ENCODE measurements around the gene ACP4.
"Not testable (repeated sequence)": the region's sequence is repeated elsewhere in the genome, so short reads cannot be mapped to it uniquely, and the experiment has no call there.

The ACP4 gene

DNA sequence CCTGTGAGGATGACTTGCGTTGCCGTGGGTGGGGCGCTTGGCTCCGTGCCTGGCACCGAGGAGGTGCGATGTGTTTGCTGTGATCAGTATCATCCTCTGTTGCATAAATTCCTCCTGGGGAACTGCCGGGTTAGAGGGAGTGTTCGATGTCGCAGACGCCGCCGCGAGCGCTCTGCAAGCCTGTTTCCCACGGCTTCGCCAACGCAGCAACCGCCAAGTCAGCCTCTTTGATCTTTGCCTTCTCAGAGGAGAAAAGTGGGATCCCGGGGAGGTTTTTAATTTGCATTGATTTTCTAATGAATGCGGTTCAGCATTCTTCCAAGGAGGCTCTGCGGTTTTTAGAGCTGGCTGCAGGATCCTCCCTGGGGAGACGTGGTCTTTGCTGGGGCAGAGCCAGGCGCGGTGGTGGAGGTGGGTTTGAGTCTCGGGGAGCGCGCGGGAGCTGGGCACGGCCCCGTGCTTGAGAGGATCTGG is 12.3 kb upstream of the ACP4 start:
- DNase-seq = no peak

- no peak for DNase-seq
Measured at GRCh38 chr19:50778906-50779430, 11.2 kb upstream of the ACP4 start.

- DNase-seq = no peak
Measured at GRCh38 chr19:50779504-50780457, 10.4 kb upstream of the ACP4 start.

- DNase-seq = no peak
Measured at GRCh38 chr19:50780753-50781435, 9.3 kb upstream of the ACP4 start.

- not testable (repeated sequence) for DNase-seq
Measured at GRCh38 chr19:50783848-50784152, 6.4 kb upstream of the ACP4 start.

DNA sequence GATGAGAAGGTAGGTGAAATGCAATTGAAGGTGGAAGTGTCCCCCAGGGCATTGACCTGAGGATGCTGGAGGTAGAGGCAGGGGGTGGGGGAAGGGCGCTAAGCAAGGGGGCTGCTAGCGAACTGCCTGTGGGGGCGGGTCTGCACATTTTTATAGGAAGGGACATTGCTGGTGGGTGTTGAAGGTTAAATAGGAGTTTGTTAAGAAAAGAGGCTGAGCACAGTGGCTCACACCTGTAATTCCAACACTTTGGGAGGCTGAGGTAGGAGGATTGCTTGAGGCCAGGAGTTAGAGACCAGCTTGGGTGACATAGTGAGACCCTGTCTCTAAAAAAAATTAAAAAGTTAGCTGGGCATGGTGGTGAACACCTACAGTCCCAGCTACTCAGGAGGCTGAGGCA is 5.5 kb upstream of the ACP4 start:
- no peak for DNase-seq

GRCh38 chr19:50785329-50785728 is 4.9 kb upstream of the ACP4 start:
- DNase-seq = no peak

- DNase-seq = no peak
Measured at GRCh38 chr19:50790922-50791467, 780 bp downstream of the ACP4 start.

GRCh38 chr19:50791594-50792271 is 1.5 kb downstream of the ACP4 start:
- DNase-seq = no peak

GRCh38 chr19:50792272-50793250 is 2.3 kb downstream of the ACP4 start:
- DNase-seq = no peak

GRCh38 chr19:50793558-50794065 is 3.4 kb downstream of the ACP4 start:
- no peak for DNase-seq

- peak; percentile 63 for DNase-seq
Measured at GRCh38 chr19:50794074-50794875, 4.1 kb downstream of the ACP4 start.

DNA sequence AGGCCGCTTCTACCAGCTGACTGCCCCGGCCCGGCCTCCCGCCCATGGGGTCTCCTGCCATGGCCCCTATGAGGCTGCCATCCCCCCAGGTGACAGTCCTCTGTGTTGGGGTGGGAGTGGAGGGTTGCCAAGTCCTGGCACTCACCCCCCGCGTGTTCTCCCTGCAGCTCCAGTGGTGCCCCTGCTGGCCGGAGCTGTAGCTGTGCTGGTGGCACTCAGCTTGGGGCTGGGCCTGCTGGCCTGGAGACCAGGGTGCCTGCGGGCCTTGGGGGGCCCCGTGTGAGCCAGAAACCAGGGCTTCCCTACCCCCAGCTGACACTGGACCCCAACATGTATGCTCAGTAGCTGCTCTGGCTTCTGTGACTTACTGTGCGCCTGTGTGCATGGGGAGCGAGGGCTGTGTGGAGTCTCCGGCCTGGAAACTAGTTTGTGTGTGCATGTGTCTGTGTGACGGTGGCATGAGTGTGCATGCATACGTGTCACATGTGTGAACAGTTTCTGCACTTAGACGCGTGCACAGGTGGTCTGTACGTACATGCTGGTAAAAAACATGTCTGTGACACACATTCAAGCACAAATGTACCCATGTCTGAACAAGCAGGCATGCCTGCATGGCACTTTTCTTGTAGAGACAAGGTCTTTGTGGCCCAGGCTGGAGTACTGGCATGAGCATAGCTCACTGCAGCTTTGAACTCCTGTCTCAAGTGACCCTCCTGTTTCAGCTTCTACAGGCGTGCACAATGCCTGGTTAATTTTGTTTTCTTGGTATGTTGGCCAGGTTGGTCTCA is 4.9 kb downstream of the ACP4 start:
- peak; percentile 70 for DNase-seq

DNA sequence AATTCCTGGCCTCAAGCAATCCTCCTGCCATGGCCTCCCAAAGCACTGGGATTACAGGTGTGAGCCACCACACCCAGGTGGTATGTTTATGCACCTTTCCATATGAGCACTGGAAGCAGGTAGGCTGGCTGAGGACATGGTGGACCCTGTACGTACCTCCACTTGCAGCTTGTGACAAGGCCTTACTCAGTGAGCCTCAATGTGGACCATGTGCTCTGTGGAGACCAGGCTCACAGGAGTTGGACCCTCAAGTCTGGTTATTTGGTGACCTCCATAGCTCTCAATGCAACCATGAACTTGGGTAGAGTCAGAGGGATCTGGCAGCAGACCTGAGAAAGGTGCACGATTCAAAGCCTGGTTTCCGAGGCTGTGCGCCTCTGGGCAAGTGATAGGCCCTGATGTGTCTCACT is 5.5 kb downstream of the ACP4 start:
- DNase-seq = no peak

DNA sequence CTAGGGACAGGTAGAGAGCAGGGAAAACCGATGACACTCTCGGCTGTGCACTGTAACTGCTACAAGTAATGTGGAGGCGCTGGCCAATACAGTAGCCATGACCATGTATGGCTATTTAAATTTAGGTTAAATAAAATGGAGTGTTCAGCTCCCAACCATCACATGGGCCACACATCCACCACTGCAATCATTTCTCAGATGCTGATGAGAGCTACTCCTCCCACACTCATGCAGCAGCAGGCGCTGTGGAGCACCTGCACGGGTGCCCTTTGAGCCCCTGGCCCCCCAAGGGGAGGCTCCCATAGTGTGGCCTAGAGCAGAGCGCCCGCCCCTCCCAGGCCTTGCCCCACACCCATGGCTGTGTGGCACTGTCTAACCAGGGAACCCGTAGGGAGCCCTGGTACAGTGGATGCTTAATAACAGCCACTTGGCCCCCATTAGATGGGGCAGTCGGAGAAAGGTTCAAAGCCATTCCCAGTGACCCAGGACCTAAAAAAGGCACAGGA is 6.0 kb downstream of the ACP4 start:
- DNase-seq = no peak

DNA sequence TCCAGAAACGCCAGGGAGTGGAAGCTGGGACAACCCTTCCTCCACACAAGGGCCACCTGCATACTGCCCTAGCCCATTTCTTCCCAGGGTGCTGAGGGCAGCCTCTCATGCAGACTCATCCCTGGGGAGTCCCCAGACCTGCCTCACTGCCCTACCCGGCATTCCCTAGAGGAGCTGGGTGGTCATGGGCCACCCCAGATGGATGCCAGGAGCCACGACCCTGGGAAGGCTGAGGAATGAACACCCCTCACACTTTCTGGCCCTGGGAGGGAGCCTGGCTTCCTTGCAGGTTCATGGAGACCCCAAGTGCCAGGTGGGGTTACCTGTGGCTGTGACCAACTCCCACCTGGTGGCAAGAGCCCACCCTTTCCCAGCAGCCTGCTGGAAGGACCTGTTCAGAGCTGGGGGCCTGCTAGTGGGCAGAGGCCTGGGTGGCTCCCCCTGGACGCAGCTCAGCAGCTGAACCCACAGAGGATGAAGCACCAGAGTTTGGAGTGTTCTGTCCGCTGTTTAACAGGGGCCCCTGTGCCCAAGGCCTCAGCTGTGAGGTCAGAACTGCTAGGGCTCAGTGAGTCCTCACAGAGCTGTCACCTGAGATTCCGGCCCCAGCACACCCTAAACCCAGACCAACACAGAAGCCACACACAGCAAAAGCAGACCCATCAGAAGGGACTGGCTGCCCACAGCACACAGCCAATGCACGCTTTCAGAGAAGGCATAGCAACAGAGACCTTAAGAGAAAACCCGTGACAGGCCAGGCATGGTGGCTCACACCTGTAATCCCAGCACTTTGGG is 6.6 kb downstream of the ACP4 start:
- no peak for DNase-seq

DNA sequence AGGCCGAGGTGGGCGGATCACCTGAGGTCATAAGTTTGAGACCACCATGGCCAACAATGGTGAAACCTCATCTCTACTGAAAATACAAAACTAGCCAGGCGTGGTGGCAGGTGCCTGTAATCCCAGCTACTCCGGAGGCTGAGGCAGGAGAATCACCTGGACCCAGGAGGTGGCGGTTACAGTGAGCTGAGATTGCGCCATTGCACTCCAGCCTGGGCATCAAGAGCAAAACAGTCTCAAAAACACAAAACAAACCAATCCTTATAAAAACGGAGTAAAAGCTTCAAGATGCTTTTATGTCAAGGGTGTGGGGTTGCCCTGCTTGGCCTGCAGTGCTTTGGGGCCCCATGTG is 7.2 kb downstream of the ACP4 start:
- DNase-seq = no peak

DNA sequence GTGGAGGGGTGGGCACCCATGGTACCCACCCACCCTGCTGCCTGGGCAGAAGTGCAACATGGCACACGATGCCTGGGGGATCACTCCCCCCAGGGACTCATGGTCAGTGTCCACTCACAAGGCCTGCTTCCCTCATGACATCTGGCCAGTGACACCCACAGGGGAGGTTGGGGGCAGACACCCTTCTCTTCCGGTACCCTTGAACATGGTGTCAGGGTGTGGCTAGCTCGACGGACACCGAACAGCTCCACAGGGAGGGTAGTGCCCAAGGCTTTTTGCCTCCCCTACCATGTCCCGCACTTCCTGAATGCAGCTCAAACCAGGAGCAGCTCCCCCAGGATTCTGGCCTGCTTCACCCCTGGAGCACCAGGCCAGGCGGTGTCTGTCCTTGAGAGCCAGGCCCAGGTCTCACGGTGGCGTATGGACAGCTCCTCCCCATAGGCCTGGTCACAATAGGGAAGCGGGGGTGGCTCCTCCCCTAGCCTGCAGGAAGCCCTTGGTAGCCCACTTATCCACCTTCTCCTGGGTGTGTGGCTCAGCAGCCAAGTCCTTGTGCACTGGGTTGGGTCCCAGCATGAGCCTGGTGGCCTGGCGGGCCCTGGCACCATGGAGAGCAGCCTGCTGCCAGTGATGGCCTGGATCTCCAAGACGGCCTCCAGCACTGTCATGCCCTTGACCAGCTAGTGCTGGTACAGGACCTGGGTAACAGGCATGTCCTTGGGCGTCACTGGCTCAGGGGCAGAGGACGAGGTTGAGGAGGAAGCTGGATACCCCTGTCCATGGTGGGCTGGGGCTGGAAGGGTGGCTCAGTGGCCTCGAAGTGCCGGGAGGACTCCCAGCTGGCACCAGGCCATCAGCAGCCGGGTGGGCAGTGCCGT is 7.8 kb downstream of the ACP4 start:
- no peak for DNase-seq
